Stimulated activated CD8-positive, alpha-beta memory T cell treated with anti-CD3 and anti-CD28 coated beads, Interleukin-12 subunit alpha, Interleukin-12 subunit beta, amount 100 ng/mL, for 24 hours (primary cell): ENCODE data around the gene KCNIP1.
"Not testable (repeated sequence)": the region's sequence is repeated elsewhere in the genome, so short reads cannot be mapped to it uniquely, and the experiment has no call there.

Experiments used
- DNase-seq: peaks from one replicate; pipeline ENCODE4 v3.0.0-alpha.2; 2020; ENCODE audit errors: extremely low read depth

KCNIP1 gene

DNA sequence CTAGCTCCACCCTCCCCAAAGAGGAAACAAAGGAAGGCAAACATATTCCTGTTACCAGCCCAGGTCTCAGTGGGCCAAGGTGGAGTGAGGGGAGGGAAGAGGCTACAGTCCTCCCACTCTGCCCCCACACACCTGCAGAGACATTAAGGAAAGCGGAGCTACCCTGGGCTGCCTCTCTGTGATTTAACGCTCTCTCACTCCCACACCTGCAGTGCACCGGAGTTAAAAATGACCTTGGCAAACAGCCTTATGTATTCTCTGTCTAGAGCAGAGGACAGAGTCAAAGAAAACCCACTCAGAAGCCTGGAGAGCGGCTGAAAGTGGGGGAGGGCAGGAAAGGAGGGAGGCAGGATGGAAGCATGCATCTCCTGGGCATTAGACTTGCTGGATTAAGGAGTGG is 32.7 kb downstream of the KCNIP1 start:
- DNase-seq = no peak

DNA sequence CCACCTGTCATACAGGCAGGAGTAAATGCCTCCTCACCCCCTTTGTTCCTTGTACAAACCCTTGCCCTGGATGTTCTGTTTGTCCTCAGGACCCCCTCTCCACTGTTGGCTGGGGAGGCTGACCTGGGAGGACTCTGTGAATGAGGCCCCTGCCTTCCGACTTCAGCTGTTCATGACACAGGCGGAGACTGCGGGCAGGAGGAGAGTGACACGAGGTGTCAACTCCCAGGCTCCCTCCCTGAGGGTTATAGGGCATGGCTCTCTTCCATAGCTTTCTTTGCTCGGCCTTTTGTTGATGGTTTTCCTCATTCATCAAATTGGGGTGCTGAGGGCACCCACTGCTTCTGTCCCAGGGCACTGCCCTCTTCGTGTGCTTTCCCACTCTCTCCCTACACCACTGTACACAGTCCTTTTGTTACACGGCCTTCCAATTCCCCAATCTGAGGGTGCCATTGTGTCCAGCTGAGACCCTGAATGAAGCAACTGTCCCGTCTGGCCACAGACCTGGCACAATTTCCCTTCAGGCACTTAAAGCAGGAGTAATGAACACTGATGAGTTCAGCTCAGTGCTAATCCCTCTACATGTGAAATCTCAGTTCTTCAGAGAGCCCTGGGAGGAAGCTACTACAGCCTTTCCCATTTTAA is 33.8 kb downstream of the KCNIP1 start:
- no peak for DNase-seq

DNA sequence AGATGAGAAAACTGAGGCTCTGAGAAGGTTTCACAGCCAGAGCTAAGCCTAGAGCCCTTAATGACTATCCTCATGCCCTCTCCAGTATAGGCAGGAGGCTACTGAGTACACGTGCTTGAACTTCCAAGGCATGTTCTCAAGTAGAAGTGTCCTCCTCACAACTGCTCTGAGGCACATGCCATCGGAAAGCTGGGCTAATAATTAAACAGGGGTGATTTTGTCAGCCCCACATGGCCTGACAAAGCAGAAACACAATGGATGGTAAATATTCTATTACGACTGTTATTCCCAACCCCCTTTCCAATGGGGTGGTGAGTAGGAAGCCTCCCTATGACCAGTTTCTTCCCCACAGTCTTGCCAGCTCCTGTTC is 34.3 kb downstream of the KCNIP1 start:
- DNase-seq = no peak

DNA sequence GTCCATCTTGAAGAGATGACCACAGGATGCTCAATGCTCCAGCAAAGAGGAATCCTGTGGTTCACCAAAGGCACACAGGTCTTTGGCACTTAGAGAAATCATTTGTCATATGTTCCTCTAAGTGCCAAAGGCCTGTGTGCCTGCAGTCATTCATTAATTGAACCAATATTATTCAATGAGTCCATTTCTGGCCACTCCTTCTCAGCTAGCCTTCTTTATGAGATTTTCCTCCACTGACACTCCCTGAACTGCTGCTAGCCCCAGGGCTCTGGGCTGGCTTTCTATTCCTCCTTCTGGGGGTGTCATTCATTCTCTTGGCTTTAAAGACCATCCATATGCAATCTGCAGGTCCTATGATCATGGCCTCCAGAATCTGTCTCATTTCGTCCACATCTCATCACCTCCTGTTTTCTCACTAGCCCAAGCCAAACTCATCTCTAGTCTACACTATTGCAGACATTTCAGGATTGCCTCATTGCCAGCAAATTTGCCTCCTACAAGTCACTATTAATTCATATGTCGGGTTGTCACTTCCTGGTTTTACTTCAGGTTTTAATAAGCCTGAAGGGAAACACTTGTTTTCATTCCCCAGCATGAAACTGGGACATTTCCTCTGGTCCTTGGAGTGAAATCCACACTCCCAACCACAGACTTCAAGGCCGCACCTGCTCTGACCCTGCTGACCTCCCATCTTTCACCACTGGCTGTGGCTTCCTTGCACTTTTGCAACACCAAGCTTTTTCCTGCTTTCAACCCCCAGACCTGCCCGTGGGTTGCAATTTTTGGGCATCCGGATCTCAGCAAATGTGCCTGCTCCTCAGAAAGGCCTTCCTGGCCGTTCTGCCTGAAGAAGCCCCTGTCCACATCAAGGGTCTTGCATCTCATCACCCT is 35.1 kb downstream of the KCNIP1 start:
- DNase-seq = no peak

DNA sequence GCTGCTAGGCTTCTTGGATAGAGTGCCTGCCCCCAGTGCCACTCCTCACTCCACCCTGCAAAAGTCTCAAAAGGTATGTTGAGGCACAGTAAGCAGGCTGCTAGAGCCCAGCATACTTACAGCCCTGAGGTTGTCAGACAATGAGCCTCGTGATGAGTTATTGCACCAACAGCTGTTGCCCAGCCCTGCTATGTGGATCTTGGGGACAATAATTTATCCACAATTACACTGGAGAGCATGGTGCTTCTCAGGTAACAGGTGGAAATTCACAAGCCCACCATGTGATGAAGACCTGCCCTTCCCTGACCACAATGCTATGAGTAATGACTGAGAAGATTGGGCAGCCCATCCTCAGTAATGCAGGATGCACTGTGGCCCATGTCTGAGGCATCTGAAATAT is 36.5 kb downstream of the KCNIP1 start:
- no peak for DNase-seq

DNA sequence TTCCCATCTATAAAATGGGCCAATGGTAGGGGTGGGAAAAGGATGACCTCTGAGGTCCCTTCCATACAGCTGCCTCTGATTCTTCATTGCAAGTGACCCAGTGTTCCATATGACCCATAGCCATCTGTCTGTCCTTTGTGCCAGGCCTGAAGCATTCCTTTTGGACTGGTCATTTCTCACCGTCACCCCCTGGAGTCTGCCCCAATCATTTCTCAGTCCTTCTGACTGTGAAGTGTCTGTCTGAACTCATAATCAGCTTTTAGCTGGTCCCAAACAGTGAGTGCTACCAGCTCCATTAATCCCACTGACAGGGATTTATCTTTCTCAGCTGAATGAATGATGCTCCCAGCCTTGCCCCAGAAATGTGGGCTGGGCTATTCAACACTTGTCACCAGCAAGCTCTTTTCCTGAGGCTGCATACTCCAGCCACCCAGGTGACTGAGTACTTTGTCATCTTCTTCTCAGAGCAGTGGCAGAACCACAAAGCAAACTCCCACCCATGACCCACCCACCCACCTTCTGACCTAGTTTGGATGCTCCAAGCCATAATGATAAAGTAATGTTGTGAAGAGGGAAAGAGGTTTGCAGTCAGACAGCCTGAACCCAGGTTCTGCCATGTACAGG is 37.4 kb downstream of the KCNIP1 start:
- DNase-seq = no peak

DNA sequence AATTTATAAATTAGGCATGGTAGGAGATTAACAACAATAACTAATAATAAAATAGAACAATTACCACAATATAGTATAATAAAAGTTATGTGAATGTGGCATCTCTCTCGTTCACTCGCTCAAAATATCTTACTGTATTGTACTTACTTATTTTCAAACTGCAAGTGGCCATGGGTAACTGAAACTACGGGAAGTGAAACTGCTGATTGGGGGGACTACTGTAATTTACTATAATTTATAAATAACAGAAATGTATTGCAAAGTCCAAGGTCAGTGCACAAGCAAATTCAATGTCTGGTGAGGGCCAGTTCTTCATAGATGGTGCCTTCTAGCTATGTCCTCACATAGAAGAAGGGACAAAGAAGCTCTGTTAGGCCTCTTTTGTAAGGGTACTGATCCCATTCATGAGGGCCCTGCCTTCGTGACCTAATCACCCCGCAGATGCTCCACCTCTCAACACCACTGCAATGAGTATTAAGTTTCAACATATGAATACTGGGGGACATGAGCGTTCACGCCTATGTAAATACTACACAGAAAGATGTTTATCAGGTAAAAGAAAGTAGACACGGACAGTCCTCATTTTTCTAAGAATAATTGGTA is 39.0 kb downstream of the KCNIP1 start:
- DNase-seq = no peak

DNA sequence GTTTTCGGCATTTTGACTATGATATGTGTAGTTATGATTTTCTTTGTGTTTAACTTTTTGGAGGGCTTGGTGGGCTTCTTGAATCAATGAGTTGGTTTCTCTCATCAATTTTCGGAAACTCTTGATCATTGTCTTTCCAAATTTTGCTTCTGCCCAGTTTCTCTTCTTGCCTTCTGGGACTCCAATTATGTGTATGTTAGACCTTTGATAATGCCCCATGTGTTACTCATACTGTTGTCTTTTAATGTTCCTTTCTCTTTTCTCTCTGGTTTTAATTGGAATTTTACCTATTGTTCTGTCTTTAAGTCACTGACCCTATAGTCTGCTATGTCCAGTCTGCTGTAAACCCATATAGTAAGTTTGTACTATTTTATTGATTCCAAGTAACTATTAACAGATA is 41.5 kb downstream of the KCNIP1 start:
- no peak for DNase-seq

DNA sequence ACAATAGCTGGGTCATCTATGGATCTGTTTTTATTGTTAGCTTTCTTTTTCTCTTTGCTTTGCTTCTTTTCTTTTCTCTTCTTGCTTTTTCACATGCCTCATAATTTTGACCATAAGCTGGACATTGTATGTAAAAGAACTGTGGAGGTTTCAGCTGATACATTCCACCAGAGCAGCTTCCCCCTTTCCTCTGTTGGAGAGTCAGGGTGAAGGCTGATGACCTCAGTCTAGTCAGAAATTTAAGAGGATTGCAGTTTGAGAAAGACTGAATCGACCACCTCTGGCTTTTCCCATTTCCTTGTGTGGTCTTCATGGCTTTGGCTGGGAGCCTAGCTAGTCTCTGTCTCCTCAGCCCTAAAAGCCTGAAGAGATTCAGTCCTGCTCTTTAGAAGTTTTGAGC is 42.0 kb downstream of the KCNIP1 start:
- no peak for DNase-seq

DNA sequence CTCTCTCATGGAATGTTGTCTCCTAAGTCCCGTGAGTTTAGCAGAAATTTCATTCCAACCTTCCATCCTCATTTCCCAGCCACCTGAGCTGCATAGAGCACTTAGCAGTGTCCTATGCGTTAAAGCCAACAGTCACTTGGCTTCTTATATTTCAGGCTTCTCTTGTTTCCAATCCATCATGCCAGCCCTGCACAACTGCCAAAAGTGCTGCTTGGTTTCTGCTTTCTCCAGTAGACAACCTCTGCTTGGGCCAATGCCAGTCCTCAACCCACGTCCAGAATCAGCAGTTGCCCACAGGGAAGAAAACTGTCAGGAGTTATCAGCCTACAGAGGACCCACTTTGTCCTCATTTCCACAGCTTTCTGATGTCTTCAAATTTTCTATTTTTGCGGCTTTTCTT is 42.5 kb downstream of the KCNIP1 start:
- no peak for DNase-seq

DNA sequence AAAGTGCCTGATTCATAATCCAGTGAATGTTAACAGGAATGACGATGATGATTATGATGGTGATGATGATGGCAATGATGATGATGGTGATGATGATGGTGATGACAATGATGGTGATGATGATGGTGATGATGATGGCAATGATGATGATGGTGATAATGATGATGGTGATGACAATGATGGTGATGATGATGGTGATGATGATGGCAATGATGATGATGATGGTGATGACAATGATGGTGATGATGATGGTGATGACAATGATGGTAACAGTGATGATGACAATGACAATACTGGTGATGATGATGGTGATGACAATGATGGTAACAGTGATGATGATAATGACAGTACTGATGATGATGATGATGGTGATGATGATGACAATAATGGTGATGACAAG is 46.6 kb downstream of the KCNIP1 start:
- DNase-seq = not testable (repeated sequence)

DNA sequence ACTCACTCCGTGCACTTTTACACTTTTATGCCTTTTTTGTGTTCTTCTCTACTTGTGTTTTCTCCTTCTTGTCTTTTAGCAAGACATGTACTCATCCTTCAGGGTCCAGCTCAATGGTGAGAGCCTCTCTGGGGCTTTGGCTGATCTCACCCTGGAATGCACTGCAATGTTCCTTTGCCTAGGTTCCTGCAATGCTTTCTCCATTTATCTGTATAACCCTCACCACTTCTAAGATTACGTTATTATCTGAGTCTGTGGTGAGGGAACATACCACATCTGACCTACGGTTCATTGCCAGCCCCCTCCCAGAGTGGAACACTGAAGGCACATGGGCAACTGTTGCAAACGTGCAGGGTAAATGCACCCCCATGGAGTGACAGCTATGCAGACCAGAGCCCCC is 47.3 kb downstream of the KCNIP1 start:
- no peak for DNase-seq

DNA sequence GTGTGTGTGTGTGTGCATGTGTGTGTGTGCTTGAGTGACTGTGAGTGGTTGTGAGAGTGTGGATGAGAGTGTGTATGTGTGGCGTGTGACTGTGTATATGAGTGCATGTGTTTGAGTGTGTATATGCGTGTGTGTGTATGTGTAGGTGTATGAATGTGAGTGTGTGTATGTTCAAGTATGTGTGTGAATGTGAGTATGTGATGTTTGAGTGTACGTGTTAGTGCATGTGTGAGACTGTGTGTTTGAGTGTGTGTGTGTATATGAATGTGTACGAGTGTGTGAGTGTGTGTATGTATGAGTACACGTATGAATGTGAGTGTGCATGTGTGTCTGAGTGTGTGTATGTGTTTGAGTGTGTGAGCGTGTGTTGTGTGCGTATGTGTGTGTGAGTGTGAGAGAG is 47.8 kb downstream of the KCNIP1 start:
- no peak for DNase-seq

DNA sequence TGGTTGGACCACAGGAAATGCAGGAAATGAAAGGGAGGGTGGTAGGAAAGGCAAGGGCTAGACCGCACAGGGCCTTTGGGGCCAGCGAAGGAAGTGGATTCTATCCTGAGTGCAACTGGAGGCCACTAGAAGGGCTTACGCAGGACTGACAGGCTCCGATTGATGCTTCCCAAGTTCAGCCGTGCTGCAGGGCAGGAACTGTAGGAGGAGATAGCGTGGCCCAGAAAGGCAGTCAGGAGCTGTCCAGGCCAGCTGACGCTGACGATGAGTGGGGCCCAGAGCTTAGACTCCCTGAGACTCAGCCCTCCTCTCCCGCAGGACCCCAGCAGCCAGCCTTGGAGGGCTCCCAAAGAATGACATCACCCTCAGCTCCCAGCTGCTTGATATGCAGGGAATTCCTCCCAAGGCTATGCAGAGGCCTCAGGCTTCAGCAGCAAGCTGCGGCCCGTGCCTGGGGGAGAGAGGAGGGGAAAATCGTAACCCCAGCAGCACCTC is 48.8 kb downstream of the KCNIP1 start:
- no peak for DNase-seq

DNA sequence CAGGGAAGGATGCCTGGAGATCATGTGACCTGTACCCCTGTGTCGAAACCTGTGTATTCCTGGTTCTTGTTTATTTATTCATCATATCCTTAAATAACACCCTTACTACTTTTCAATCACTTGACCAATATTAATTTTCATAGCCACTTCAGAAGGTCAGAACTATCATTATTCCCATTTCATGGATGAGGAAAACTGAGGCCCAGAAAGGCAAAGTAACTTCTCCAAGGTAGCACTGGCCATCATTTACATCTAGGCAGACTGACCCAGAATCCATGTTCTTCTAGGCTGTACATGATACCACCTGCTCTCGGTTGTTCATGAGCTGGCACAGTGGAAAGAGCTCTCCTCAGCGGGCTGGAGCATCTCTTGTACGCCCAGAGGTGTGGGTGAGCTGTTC is 49.4 kb downstream of the KCNIP1 start:
- no peak for DNase-seq

DNA sequence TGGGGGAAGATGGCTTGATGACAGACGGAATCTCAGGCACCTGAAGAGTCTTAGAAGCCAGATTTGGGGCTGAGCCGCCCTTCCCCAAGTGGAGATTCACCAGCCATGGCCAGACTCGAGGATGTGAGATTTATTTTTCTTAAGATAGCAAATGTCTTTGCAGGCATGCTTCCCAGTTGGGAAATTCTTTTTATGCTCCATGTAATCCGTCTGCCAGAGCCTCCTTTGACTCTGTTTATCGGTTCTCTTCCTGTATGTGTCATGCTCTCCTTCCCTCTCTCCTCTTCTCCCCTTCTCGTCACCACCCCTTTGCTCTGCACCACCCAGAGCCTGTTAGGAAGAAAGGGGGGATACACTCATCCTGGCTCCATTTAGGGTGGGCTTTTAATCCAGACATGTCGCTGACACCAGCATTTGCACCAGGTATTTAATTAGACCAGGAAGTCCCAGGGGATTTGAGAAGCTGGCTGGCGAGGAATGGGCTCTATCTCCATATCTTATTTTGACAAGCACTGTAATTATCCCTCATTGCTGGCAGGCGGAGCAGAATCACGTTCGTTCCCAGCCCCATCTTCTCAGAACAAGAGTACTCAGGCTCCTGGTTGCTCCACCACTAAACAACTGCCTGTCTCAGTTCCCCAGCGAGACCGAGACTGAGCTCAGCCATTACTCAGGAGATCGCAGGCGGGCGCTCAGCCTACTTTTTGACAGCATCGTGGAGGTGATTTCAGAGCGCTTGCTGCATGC is 50.9 kb downstream of the KCNIP1 start:
- DNase-seq = no peak

DNA sequence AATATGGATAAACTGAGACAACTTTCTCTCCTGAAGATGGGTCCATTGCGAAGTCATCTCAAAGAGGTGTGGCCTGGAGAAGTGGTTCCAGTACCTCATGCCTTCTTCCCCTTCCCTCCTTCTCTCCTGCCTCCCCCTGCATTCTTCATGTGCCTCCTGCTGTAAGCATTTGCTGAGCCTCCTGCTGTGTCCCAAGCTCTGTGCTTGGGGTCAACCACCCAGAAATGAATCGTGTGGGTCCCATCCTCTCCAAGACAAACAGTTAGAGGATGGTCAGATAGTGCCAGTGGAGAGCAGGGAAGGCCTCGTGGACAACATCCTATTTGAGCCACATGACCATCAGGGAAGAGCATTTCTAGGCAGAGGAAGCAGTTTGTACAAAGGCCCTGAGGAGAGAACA is 53.5 kb downstream of the KCNIP1 start:
- DNase-seq = no peak

DNA sequence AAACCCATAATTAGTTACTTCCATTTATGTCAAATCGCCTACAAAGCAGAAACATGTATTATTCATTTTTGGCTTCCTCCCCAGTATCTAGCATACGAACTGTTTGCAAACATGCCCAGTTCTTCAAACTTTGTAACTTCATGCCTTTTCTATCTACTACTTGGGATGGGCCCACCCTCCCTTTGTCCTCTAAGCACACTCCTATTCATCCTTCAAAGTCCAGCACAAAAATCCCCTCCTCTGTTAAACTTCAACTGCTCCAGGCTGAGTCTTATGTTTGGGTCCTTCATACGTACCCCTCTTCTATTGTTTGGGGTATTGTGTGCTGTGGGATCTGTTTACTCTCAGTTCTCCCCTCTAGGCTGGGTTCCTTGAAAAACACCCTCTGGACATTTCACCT is 55.5 kb downstream of the KCNIP1 start:
- no peak for DNase-seq

DNA sequence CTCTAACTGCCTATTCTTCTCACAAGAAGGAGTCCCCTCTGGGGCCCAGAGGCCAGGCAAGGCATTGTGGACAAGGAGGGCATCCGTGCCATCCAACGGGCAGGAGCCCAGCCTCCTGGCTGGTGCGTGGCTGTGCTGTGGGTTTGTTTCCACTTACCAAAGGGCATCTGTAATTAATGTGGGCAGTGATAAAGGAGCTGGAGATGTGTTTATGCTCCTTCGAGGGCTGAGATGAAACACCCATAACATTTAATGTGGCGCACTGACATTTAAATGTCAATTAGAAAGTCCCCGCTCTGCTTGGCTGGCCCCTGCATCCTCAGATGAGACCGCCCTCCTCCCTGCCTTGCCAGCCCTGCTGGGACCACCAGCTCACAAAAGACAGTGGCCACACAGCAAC is 57.1 kb downstream of the KCNIP1 start:
- no peak for DNase-seq

DNA sequence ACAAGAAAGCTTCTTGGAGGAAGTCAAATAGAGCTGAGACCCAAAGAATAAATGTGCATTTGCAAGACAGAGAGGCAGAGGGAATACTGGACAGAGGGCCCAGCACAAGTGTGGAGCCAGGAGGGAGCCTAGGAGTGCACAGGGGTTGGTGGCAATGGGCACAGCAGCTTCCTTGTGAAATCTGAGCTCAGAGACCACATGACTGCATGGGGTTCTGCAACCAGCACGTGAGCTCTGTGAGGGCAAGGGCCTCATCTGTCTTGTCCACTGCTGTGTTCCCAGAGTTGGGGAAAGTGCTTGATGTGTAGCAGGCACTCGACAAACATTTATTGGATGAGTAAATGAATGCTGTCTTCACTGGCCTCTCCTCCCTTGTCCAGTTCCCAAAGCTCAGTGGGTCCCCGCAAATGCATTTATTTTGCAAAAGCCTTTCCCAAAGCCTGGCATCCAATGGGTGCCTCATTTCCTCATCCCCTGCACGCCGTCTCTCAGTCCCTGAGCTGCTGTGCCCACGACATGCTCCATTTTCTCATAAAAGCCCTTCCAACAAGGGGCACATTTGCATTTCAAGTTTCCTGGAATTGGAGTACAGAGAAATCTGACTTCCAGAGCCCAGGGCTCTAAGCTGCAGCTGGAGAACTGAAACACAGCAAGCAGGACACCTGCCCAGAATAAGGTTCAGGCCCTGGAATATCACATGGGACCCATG is 58.5 kb downstream of the KCNIP1 start:
- DNase-seq = no peak

DNA sequence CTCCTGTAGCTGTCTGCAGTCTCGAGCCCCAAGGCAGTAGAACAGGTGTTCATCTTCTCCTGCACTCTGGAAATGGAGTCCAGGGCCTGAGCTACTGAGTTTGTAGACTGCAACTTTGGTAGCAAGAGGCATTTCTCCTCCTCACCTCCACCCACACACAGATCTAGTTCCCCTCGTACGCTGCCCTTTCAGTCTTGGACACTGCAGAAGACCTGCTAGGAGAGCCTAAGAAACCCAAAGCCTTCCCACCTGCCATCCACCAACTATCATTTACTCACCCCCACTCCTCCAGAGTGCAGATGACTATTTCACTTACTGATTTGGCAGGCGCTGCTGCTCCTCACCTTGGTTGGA is 59.0 kb downstream of the KCNIP1 start:
- no peak for DNase-seq
